ENCODE measurements around the gene MAP4.

The MAP4 gene

GRCh38 chr3:47850564-47851410, 165.4 kb downstream of the MAP4 start:
- DNase-seq (ENCODE audit: low read depth) = no peak
- no peak for TF ChIP-seq CTCF (IDR thresholded peaks at IDR 0.05; ENCODE audit: low read length, missing control alignments)
- H3K4me3 ChIP-seq (replicated peaks; ENCODE audit: low read depth, low read length) = no peak overlapping the region

GRCh38 chr3:47849699-47850563, 166.3 kb downstream of the MAP4 start:
- DNase-seq (ENCODE audit: low read depth) = peak; percentile 45
- H3K4me3 ChIP-seq (replicated peaks; ENCODE audit: low read depth, low read length) = no peak overlapping the region

GRCh38 chr3:47849186-47849698, 167.0 kb downstream of the MAP4 start:
- no peak for TF ChIP-seq CTCF (IDR thresholded peaks at IDR 0.05; ENCODE audit: low read length, missing control alignments)
- DNase-seq (ENCODE audit: low read depth) = no peak
- H3K4me3 ChIP-seq (replicated peaks; ENCODE audit: low read depth, low read length) = no peak overlapping the region

More at GRCh38 chr3:47849699-47850563, 166.3 kb downstream of the MAP4 start:
- TF ChIP-seq CTCF (IDR thresholded peaks at IDR 0.05; ENCODE audit: low read length, missing control alignments) = peak; percentile 50

- no peak overlapping the region for H3K4me3 ChIP-seq (replicated peaks; ENCODE audit: low read depth, low read length)
- DNase-seq (ENCODE audit: low read depth) = no peak
- no peak for TF ChIP-seq CTCF (IDR thresholded peaks at IDR 0.05; ENCODE audit: low read length, missing control alignments)
Observed at GRCh38 chr3:47848599-47849117, 167.6 kb downstream of the MAP4 start.

GRCh38 chr3:47847801-47848518, 168.3 kb downstream of the MAP4 start:
- no peak for DNase-seq (ENCODE audit: low read depth)
- TF ChIP-seq CTCF (IDR thresholded peaks at IDR 0.05; ENCODE audit: low read length, missing control alignments) = no peak
- no peak overlapping the region for H3K4me3 ChIP-seq (replicated peaks; ENCODE audit: low read depth, low read length)

GRCh38 chr3:47847260-47847659, 169.0 kb downstream of the MAP4 start:
- no peak for TF ChIP-seq CTCF (IDR thresholded peaks at IDR 0.05; ENCODE audit: low read length, missing control alignments)
- no peak for DNase-seq (ENCODE audit: low read depth)
- no peak overlapping the region for H3K4me3 ChIP-seq (replicated peaks; ENCODE audit: low read depth, low read length)

Data from fibroblast of pulmonary artery (primary cell).